ENCODE data around the gene ARTN.

DNA sequence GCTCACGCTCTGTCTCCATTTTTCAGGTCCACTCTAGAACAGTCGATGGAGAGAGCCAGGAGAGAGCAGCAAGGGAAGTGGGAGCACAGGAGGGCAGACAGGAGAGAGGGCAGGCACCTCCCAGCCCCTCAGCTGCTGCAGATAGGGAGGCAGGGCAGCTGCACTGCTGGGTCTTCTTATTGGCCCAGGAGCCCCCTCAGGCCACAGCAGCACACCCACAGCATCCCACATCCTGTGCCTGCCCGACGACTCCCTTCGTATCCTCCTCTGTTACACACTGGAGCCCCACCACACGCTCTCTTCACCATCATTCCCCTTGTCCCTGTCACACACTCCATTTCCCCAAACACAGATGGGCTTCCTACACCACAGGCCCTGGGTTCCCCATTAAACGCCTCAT is 13.7 kb upstream of the ARTN start:
- TF ChIP-seq CTCF (IDR thresholded peaks at IDR 0.05; ENCODE audit: poor library complexity) (no peak), EZH2phosphoT487 (IDR thresholded peaks at IDR 0.05; ENCODE audit: low read depth, severe bottlenecking, unreplicated experiment) (no peak), EZH2 (IDR thresholded peaks at IDR 0.05; ENCODE audit: borderline replicate concordance) (no peak)
